A204.1 (cell line): ENCODE measurements around the gene NCOA3.

Source experiments
- FAIRE-seq: peaks from 2 replicates; lab custom pipeline; 2012; peaks lifted over from hg19 to GRCh38; lab: Jason Lieb, UNC

Gene NCOA3

GRCh38 chr20:47682028-47682783, 180.5 kb downstream of the NCOA3 start:
- FAIRE-seq = no peak

- no peak for FAIRE-seq
Observed at GRCh38 chr20:47682916-47683315, 181.2 kb downstream of the NCOA3 start.

- FAIRE-seq = no peak
Observed at GRCh38 chr20:47684306-47685080, 182.8 kb downstream of the NCOA3 start.

GRCh38 chr20:47686545-47686944, 184.9 kb downstream of the NCOA3 start:
- no peak for FAIRE-seq

DNA sequence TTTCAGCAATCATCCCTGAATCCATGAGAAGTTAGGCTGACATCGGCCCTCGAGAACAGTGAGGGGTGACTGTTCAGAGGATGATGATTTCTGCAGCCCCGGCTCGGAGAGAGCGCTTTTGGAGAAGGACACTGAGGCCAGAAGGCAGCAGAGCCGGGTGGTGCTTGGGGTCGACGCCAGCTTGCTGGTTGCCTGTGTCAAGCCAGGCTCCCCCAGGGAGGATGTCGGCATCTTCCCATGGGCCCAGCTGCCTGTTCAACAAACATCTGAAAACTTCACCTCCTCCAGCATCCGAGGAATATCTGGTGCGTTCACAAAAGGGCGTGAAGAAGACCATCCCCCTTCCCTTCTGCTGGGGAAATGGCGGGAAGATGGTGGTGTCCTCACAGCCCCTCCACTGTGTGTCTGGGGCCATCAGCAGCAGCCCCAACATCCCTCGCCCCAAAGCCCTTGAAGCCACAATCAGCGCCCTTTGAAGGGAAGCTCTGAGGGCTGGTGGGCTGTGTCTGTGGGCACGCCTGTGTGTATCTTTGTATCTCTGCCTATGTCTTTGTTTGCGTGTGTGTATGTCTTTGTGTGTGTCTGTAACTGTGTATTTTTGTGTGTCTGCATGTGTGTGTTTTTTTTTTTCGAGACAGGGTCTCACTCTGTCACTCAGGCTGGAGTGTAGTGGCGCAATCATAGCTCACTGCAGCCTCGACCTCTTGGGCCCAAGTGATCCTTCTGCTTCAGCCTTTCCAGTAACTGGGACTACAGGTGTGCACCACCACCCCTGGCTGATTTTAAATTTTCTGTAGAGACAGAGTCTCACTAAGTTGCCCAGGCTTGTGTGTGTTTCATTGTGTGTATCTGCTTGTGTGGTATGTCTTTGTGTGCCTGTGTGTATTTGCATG, 185.7 kb downstream of the NCOA3 start:
- no peak for FAIRE-seq

DNA sequence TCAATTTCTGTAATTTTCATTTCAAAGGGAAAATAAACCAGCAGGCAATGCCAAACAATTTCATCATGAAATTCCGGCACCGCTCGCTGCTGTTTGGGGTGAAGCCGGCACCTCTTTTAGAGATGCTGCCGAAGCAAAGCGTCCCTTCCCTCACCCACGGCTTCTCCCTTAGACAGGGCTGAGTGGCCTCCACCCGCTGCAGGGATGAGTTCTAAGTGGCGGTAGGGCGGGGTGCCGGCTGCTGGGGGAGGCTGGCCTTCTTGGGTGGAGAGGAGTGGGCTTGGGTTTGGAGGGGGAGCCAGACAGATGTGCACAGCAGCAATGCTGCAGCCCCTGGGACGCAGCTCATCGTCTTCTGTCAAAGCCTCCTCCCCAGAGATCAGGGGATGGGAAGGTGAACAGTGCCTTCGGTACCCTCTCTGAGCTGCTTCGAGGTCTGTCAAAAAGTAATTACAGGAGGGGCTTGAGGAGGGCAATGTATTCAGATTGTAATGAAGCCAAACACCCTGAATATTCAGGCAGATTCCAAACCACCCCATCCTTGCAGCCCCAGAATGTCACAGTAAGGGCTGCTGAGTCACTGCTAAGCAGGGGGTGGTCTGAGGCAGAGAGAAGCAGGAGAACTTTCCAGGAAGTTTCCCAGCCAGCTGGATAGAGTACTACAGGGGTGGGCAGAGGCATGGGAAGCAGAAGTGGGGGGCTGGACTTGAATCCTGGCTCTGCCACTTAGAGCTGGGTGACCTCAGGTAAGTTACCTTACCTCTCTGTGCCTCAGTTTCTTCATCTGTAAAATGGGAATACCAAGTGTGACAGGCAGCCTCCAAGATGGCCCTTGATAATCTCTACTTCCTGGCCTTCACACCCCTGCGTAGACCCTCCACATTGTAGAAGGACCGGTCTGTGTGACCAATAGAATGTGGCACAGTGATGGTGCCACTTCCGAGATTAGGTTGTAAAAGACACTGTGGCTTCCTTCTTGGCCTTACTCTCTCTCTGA, 187.0 kb downstream of the NCOA3 start:
- FAIRE-seq = no peak

- no peak for FAIRE-seq
Observed at GRCh38 chr20:47689731-47690130, 188.0 kb downstream of the NCOA3 start.

GRCh38 chr20:47691625-47692024, 189.9 kb downstream of the NCOA3 start:
- no peak for FAIRE-seq

DNA sequence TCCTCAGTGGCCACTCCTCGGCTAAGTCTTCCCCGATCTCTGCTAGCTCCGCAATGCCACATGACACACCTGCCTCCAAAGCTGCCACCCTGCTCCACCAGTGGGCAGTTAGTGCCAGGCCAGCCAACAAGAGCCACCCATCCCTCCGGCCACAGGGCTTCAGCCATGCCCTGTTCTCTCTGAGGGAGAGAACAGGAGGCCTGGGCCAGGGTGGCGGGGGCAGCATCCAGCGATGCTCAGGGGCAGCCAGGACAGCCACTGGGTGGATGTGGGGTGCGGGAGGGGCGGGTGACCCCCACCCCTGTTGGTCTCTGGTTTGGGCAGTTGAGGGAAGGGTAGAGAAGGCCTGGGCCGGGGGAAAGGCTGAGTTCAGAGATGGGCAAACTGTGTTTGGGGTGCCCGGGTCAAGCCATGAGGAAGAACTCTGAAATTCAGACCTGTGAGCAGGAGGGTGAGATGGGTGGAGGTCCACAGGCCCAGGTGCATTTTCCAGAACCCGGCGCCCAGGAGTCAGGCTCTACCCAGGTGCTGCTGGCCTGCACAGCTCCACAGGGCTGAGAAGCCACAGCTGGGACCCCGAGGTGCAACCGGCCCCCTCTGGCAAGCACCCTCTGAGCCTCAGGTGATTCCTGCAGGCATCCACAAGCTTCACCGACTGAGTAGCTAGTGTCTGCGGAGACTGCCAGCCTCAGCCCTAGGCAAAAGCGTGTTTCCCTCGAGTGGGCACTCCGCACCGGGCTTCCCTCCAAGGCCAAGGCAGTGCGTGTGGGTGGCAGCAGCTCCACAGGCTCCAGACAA, 192.5 kb downstream of the NCOA3 start:
- FAIRE-seq = no peak

DNA sequence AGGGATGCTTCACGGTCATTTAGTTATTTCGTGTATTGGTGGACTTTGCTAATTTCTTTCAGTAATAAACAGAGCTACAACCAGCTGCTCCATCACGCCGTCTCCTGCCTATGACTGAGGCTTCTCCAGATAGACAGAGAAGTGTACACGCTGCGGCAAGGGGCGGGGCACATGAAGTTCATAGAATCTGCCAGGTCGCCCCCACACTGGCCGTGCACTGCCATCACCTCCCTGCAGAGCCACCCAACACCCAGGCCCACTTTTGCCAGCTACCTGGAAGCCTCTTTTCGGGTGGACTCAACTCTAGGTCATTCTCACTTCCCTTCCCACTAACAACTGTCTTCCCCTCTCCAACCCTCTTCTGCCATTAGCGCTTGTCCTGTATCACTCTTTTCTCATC, 195.2 kb downstream of the NCOA3 start:
- FAIRE-seq = no peak

GRCh38 chr20:47698142-47698541, 196.5 kb downstream of the NCOA3 start:
- no peak for FAIRE-seq

DNA sequence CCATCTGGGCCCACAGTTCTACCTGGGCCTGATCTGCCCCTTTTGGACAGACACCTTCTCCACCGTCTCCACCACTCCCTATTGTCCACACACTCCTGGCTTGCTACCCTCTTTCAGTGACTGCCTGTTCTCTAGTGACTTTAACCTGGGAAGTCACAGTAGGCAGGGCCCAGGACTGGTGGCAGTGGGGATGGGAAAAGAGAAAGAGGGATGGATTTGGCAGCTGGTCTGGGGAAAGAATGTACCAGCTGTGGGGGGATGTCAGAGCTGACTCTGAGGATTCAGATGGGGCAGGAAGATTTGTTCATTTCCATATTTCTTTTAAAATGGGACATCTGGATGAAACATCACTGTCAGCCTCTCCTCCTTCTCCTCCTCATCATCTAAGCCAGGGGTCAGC, 198.1 kb downstream of the NCOA3 start:
- no peak for FAIRE-seq

DNA sequence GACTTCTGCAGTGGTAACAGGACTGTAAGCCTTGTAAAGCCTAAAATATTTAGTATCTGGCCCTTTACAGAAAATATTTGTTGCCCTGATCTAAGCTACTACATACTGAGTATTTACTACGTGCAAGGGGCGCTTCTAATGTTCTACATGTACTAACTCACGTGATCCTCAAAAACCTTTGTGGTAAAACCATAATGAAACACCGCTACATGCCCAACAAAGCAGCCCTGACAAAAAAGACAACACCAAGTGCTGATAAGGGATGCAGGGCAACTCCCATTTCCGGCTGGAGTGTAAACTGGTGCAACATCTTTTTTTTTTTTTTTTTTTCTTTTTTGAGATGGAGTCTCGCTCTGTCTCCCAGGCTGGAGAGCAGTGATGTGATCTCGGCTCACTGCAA, 198.6 kb downstream of the NCOA3 start:
- no peak for FAIRE-seq

DNA sequence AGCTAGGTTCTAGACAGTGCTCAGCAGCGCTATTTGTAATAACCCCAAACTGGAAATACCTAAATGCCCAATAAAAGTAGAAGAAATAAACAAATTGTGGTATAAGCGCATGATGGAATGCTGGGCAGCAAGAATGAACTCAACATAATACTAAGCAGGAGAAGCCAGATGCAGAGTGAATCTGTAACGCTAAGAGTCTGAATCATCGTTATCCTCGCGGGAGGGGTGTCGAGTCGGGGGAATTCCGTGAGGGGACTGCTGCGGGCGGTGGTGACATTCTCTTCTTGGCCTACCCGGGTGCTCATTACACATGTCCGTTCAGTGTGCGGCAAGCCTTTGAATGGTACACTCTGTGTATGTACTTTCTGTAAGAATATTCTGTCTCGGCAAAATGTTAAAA, 199.9 kb downstream of the NCOA3 start:
- FAIRE-seq = no peak

DNA sequence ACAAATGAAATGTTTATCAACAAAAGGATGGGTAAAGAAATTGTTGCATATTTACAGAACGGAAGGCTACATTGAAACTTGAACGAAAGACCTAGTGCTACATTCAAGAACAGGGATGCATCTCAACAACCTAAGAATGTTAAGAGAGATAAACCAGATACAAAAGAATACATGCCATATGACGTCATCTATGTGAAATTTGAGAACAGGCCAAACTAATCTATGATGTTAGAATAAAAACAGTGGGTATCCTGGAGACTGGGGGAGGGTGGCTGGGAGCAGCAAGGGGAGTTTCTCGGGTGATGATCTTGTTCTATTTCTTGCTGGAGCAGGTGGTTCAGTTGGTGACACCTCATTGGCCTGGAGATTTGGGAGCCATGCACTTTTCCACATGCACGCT, 202.1 kb downstream of the NCOA3 start:
- FAIRE-seq = no peak

DNA sequence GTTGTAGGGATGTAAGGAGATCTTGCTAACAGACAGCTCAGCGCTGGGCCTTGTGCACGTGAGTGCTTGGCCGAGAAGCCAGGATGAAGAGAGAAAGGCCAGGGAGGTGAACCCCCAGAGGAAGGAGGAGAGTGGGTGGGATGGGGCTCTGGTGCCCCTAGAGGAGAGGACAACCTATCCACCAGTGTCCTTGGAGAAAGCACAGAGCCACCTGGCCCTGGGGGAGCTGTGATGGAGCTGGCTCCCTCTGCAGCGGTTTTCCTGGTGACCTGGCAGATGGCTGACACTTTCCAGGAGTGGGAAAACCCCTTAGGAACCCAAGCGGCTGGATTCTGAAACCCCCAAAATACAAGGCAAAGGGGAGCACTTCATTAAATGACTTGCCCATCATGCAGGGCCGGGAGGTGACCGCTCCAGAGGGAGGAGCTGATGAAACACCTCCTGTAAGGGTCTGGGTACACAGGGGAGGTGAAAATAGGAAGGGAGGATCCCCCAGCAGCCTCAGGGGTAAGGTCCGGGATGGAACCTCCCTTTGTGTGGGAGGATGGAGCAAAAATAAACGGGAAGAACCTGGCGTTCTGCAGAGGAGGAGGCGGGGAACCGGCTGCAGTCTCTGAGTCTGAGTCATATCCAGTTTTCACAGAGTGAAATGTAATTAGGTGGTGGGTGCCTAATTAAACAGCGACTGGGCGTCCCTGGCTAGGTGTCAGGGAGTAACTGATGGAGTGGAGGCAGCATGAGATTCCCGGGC, 203.2 kb downstream of the NCOA3 start:
- no peak for FAIRE-seq

- no peak for FAIRE-seq
Observed at GRCh38 chr20:47705497-47705856, 203.8 kb downstream of the NCOA3 start.

- no peak for FAIRE-seq
Observed at GRCh38 chr20:47706345-47706744, 204.7 kb downstream of the NCOA3 start.
